Nephron progenitor cell (in vitro differentiated cells): Measurements from ENCODE around the gene ADAMTS9.
A peak's percentile ranks its signal among the peaks of the same experiment; 100 is the strongest.

Experiments
- DNase-seq: peaks from one replicate; pipeline ENCODE4 v3.0.0; 2021
- H3K27ac Mint-ChIP-seq: 2 replicates; pipeline ENCODE4 v1.8.0; 2021; ENCODE audit warnings: mild to moderate bottlenecking, moderate library complexity, mixed read lengths
- H3K27me3 Mint-ChIP-seq: 2 replicates; pipeline ENCODE4 v1.8.0; 2021; ENCODE audit warnings: mild to moderate bottlenecking, low read depth, mixed read lengths; ENCODE audit not compliant: poor library complexity
- H3K36me3 Mint-ChIP-seq: 2 replicates; pipeline ENCODE4 v1.8.0; 2021; ENCODE audit warnings: low read depth, mixed read lengths
- H3K4me1 Mint-ChIP-seq: 2 replicates; pipeline ENCODE4 v1.8.0; 2021; ENCODE audit warnings: mixed read lengths
- H3K4me3 Mint-ChIP-seq: 2 replicates; pipeline ENCODE4 v1.8.0; 2021; ENCODE audit warnings: mild to moderate bottlenecking, moderate library complexity, mixed read lengths
- H3K9me3 Mint-ChIP-seq: 2 replicates; pipeline ENCODE4 v1.8.0; 2021; ENCODE audit warnings: mild to moderate bottlenecking, moderate library complexity, mixed read lengths
- TF ChIP-seq, protein P1 (sequence below): fragments of 200-600 bp; sonication (generic); IDR thresholded peaks from 2 replicates; pipeline ENCODE4 v1.5.0; 2021; ENCODE audit warnings: antibody characterized with exemption

Gene ADAMTS9

DNA sequence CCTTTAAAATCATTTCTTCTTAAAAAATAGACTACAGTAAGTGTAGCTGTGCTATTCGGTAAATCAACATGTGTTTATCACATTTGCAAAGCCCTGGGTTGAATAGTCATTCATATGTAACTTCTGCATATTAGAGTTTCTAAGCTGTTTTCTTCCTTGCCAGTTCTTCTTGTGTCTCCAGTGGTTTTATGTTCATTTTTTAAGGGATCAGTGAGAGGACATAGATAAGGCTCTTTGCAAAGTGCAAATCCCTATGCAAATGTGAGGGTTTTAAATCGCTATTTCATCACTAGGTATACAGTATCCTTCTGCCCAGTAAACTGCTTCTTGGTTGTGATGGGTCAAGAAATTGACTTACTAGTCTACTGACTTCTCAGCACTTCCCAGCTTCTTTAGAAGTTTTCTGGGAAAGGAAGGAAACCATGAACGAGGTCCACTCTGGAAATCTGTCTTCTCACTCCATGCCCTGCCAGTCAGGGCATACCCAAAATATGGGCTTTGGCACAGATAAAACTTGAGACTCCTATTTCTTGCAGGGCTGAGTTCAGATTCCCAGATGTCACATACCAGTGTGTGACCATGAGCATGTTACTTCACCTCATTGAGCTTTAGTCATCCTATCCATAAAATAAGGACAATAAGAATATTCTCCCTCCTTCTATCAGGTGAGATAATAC is 38.8 kb upstream of the ADAMTS9 start:
- H3K27me3 Mint-ChIP-seq = peaks cover 11% of the 10 kb centered on the region
- H3K27ac Mint-ChIP-seq = no peak overlapping the region
- TF ChIP-seq, protein P1, sequence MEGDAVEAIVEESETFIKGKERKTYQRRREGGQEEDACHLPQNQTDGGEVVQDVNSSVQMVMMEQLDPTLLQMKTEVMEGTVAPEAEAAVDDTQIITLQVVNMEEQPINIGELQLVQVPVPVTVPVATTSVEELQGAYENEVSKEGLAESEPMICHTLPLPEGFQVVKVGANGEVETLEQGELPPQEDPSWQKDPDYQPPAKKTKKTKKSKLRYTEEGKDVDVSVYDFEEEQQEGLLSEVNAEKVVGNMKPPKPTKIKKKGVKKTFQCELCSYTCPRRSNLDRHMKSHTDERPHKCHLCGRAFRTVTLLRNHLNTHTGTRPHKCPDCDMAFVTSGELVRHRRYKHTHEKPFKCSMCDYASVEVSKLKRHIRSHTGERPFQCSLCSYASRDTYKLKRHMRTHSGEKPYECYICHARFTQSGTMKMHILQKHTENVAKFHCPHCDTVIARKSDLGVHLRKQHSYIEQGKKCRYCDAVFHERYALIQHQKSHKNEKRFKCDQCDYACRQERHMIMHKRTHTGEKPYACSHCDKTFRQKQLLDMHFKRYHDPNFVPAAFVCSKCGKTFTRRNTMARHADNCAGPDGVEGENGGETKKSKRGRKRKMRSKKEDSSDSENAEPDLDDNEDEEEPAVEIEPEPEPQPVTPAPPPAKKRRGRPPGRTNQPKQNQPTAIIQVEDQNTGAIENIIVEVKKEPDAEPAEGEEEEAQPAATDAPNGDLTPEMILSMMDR = no peak
- no peak for DNase-seq
- no peaks in the 10 kb centered on the region for H3K4me1 Mint-ChIP-seq
- H3K36me3 Mint-ChIP-seq = peaks cover 4% of the 10 kb centered on the region
- H3K9me3 Mint-ChIP-seq = no peaks in the 10 kb centered on the region
- no peak overlapping the region for H3K4me3 Mint-ChIP-seq

DNA sequence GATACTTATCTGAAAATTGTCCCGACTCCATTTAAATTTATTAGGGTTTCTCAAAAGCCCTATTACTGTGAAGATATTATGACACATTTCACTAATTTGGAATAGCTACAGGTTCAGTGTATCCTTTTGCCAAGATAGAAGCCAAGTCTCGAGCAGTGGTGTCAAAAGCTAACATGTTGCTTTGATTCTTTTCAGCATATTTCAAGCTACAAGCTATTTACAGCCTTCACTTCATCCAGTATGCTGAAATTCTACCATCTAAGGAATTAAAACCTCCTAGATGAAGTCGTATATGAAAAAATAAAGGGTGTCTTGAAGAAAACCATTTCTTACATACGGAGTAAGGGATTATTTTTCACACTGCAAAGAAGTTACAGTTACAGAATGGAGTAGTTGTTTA is 31.2 kb upstream of the ADAMTS9 start:
- Mint-ChIP-seq H3K36me3 (peaks cover 4% of the 10 kb centered on the region), H3K27me3 (peaks cover 8% of the 10 kb centered on the region), H3K4me1 (peaks cover 8% of the 10 kb centered on the region), H3K27ac (no peak overlapping the region), H3K9me3 (no peaks in the 10 kb centered on the region), H3K4me3 (no peak overlapping the region)
- no peak for DNase-seq
- TF ChIP-seq, protein P1 = no peak

DNA sequence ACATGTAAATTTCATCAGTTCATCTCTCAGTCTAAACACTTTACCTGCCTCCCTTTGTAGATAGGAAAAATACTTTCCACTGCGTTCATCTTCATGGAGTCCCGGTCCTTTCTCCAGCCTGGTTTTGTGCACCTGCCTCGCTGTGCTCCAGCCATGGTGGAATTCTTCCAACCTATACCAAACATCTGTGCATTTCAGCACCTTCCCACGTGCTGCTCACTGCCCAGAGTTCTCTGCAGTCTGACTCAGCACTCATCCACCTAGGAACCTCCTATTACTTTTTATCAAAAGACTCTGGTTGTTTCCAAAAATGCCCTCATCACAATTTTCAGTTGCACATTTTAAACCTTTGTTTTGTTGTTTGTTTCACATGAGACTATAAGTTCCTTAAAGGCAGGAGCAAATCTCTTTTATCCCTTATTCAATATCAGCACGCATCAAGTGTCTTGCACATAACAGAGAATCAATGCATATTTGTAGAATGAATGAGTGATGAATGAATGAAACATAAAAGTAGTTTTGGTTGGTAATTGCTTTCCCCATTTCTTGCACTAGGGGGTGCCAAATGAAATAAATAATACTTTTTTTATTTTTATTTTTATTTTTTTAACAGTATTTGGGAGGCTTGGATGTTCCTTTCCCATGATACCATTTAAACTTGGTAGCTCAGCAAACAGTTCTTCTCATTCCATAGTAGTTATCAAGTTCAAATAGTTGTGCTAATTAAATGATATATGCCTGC is 30.2 kb upstream of the ADAMTS9 start:
- Mint-ChIP-seq H3K4me3 (no peak overlapping the region), H3K4me1 (peaks cover 9% of the 10 kb centered on the region), H3K27me3 (peaks cover 5% of the 10 kb centered on the region), H3K36me3 (peaks cover under 1% of the 10 kb centered on the region), H3K27ac (no peak overlapping the region), H3K9me3 (peaks cover 3% of the 10 kb centered on the region)
- DNase-seq = no peak
- TF ChIP-seq, protein P1 = peak; percentile 56

DNA sequence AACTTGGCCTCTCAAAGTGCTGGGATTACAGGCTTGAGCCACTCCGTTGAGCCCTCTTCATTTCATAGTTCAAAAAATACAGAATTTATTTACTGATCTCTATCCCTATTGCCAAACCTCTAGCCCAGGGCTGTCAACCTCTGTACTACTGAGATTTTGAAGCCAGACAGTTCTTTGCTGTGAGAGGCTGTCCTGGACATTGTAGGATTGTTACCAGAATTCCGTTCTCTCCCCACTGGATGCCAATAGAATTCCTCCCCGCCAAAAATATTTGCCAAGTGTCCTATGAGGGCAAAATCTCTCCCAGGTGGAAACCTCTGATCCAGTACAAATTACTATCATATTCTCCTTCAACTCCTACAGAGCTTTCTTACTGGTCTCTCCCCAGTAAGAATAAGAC is 29.6 kb upstream of the ADAMTS9 start:
- Mint-ChIP-seq H3K4me3 (no peak overlapping the region), H3K27me3 (peaks cover 4% of the 10 kb centered on the region)

DNA sequence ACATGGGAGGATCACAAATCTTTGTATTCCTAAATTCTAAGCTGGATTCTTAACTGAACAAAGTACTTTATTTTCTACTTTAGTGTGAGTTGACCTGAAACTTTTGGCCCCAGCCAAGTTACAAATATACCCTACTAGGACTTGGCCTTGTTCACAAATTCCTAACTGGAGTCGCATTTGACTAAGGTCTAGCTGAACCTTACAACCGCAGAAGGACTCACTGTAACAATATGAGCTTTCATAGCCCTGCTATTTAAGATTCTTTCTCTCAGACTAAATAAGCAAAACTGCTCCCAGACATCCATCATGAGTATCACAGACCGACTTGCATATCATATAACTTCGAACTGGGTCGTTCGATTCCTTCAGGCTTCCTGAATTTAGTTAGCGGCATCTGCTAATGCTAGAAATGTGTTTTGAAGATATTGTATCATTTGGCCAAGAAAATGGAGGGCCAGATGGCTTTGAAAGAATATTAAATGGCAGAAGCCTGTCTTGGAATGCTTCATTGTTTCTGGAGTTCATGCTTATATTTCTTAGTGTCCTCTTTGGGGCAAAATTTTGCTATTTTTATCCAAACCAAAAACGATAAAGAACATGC is 28.4 kb upstream of the ADAMTS9 start:
- DNase-seq = no peak
- peaks cover 5% of the 10 kb centered on the region for H3K9me3 Mint-ChIP-seq
- no peak overlapping the region for H3K4me3 Mint-ChIP-seq
- peaks cover 27% of the 10 kb centered on the region for H3K4me1 Mint-ChIP-seq
- no peak overlapping the region for H3K27ac Mint-ChIP-seq
- H3K36me3 Mint-ChIP-seq = no peaks in the 10 kb centered on the region
- H3K27me3 Mint-ChIP-seq = peaks cover 6% of the 10 kb centered on the region
- TF ChIP-seq, protein P1 = no peak

More for the DNA sequence above, 29.6 kb upstream of the ADAMTS9 start:
- H3K4me1 Mint-ChIP-seq = peaks cover 15% of the 10 kb centered on the region
- no peaks in the 10 kb centered on the region for H3K36me3 Mint-ChIP-seq
- peaks cover 5% of the 10 kb centered on the region for H3K9me3 Mint-ChIP-seq
- H3K27ac Mint-ChIP-seq = no peak overlapping the region
- no peak for DNase-seq
- TF ChIP-seq, protein P1 = no peak
